ENCODE results near the gene THAP3.

THAP3 gene, protein sequence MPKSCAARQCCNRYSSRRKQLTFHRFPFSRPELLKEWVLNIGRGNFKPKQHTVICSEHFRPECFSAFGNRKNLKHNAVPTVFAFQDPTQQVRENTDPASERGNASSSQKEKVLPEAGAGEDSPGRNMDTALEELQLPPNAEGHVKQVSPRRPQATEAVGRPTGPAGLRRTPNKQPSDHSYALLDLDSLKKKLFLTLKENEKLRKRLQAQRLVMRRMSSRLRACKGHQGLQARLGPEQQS

DNA sequence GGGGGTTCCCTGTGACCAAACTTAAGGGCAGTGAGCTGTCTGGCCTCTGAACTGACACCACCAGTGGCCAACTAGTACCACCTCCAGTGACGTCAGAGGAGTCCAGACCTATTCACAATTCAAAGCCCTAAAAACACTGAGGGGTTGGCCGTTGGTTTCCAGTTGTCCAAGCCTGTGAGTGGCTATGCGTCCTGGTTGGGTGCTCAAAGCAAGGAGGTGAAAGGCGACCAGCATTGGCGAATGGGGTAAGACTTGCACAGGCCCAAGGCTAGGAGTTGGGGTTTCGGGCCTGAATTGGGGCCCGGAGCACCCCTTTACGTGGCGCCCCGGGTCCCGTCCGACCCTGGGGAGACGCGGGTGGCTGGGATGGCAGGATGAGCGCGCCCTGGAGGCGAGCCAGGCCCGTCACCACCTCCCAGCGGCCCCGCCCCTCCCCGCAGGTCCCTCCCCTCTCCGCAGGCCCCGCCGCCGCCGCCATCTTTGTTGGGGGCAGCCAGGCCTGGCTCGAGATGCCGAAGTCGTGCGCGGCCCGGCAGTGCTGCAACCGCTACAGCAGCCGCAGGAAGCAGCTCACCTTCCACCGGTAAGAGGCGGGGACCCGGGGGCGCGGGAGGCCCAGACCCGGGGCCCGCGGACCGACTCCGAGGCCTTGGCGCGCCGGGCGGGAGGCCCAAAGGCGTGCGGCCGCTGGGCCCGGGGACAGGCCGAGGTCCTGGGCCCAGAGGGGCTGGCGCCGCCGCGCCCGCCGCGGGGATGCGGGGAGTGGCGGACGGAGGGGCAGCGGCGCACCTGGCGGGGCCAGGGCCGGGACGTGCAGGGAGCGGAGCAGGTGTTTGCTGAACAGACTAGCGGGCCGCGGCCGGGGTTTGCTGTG lies at the start of gene THAP3:
Gene THAP3 (plus strand): TSS at position 159 of the 874 bp plus-strand sequence. CDS start 351 bp downstream, at position 510.
- DNase-seq (ENCODE audit: low read depth), result peak; percentile 59

DNA sequence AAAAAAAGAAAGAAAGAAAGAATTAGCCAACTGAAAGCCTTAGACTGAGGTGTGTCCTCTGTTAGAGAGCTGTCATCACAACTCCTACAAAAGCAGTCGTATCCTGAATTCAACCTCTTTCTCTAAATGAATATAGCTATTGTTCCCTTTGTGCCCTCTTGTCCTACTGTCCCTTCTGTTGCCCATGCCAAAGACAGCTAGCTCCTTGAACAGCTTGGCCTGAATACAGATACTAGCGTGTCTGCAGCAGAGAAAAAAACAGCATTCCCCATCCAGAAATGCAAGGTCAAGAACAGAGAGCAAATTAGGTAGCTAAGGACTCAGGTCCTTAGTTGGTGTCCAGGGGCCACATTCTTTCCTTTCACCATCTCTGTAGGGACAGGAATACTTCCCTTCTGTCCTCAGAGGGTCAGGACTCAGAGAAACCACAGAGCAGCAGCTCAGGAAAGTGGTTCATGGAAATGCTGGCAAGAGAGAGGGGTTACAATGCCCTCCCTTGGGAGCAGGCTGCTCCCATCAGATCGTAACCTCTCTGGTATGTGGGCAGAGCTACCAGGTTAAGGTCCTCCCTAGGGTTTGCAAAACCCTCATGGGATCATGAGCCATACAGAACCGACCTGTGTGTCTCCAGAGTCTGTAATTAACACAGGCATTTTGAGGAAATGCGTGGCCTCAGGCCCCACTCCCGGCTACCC lies 46.7 kb upstream of the THAP3 start:
- no peak for DNase-seq (ENCODE audit: low read depth)

DNA sequence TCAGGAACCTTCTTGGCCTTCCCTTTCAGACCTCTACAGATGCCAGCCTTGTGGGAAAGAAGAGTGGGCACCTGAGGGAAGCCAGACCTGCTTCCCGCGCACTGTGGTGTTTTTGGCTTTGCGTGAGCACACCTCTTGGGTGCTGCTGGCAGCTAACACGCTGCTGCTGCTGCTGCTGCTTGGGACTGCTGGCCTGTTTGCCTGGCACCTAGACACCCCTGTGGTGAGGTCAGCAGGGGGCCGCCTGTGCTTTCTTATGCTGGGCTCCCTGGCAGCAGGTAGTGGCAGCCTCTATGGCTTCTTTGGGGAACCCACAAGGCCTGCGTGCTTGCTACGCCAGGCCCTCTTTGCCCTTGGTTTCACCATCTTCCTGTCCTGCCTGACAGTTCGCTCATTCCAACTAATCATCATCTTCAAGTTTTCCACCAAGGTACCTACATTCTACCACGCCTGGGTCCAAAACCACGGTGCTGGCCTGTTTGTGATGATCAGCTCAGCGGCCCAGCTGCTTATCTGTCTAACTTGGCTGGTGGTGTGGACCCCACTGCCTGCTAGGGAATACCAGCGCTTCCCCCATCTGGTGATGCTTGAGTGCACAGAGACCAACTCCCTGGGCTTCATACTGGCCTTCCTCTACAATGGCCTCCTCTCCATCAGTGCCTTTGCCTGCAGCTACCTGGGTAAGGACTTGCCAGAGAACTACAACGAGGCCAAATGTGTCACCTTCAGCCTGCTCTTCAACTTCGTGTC lies 45.9 kb upstream of the THAP3 start:
- no peak for DNase-seq (ENCODE audit: low read depth)

DNA sequence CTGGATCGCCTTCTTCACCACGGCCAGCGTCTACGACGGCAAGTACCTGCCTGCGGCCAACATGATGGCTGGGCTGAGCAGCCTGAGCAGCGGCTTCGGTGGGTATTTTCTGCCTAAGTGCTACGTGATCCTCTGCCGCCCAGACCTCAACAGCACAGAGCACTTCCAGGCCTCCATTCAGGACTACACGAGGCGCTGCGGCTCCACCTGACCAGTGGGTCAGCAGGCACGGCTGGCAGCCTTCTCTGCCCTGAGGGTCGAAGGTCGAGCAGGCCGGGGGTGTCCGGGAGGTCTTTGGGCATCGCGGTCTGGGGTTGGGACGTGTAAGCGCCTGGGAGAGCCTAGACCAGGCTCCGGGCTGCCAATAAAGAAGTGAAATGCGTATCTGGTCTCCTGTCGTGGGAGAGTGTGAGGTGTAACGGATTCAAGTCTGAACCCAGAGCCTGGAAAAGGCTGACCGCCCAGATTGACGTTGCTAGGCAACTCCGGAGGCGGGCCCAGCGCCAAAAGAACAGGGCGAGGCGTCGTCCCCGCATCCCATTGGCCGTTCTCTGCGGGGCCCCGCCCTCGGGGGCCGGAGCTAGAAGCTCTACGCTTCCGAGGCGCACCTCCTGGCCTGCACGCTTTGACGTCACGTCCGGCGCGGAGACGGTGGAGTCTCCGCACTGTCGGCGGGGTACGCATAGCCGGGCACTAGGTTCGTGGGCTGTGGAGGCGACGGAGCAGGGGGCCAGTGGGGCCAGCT lies 45.1 kb upstream of the THAP3 start, which contains the start of gene ZBTB48:
Gene ZBTB48 (plus strand): TSS at position 621 of the 745 bp plus-strand sequence. CDS start 616 bp downstream, outside the sequence.
- peak; percentile 97 for DNase-seq (ENCODE audit: low read depth)

DNA sequence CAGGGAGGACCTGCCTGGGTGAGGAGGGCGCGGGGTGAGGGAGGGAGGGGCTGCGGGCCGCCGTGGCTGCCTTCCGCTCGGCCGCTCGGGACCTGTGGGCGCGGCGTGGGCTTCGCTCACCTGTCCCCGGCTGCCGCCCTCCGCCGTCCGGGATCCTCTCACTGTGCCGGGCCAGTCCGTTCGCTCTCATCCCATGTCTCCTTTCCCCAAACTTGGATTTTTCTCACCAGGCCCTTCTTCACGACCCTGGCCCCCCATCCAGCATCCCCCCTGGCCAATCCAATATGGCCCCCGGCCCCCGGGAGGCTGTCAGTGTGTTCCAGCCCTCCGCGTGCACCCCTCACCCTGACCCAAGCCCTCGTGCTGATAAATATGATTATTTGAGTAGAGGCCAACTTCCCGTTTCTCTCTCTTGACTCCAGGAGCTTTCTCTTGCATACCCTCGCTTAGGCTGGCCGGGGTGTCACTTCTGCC lies 44.5 kb upstream of the THAP3 start:
- no peak for DNase-seq (ENCODE audit: low read depth)

DNA sequence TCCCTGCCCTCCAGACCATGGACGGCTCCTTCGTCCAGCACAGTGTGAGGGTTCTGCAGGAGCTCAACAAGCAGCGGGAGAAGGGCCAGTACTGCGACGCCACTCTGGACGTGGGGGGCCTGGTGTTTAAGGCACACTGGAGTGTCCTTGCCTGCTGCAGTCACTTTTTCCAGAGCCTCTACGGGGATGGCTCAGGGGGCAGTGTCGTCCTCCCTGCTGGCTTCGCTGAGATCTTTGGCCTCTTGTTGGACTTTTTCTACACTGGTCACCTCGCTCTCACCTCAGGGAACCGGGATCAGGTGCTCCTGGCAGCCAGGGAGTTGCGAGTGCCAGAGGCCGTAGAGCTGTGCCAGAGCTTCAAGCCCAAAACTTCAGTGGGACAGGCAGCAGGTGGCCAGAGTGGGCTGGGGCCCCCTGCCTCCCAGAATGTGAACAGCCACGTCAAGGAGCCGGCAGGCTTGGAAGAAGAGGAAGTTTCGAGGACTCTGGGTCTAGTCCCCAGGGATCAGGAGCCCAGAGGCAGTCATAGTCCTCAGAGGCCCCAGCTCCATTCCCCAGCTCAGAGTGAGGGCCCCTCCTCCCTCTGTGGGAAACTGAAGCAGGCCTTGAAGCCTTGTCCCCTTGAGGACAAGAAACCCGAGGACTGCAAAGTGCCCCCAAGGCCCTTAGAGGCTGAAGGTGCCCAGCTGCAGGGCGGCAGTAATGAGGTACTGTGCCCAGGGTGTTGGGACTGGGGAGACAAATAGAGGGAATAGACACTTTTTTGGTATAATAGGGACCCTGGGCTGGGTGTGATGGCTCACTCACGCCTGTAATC lies 43.9 kb upstream of the THAP3 start:
- DNase-seq (ENCODE audit: low read depth), result no peak

DNA sequence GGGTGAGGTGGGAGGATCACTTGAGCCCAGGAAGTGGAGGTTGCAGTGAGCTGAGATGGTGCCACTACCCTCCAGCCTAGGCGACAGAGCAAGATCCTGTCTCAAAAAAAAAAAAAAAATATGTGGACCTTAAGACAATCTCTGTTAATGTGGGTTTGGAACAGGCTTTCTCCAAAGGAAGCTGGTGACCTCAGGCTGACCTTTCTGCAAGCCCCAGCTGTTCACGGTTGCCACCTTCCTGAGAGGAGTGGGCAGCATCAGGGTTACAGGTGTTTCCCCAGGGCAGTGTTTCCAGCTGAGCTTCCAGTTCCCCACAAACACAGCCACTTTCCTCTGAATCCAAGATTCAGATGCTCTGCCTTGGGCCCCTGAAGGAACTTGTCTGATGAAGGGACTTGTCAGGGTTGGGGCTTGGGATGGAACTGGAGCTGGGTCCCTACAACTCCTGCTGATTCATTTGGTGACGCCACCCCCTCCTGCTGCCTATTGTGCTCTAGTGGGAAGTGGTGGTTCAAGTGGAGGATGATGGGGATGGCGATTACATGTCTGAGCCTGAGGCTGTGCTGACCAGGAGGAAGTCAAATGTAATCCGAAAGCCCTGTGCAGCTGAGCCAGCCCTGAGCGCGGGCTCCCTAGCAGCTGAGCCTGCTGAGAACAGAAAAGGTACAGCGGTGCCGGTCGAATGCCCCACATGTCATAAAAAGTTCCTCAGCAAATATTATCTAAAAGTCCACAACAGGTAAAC lies 42.9 kb upstream of the THAP3 start:
- no peak for DNase-seq (ENCODE audit: low read depth)

DNA sequence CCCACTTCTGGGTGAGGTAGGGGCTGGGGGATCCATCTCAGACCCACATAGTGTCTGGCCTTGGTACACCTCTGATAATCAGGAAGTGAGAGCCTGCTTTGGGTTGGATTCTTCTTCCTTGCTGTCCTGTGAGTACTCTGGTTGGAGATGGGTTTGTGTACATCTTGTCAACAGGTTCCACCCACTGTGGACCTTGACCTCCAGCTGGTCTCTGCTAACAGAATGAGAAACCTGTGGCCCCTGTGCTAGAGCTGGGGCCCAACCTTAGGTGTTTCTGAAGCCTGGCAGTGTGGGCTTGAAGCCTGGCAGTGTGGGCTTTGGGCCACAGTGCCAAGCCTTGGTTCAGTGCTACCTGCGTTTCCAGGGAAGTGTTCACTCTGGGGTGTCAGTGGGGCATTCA lies 42.3 kb upstream of the THAP3 start:
- DNase-seq (ENCODE audit: low read depth), result no peak

DNA sequence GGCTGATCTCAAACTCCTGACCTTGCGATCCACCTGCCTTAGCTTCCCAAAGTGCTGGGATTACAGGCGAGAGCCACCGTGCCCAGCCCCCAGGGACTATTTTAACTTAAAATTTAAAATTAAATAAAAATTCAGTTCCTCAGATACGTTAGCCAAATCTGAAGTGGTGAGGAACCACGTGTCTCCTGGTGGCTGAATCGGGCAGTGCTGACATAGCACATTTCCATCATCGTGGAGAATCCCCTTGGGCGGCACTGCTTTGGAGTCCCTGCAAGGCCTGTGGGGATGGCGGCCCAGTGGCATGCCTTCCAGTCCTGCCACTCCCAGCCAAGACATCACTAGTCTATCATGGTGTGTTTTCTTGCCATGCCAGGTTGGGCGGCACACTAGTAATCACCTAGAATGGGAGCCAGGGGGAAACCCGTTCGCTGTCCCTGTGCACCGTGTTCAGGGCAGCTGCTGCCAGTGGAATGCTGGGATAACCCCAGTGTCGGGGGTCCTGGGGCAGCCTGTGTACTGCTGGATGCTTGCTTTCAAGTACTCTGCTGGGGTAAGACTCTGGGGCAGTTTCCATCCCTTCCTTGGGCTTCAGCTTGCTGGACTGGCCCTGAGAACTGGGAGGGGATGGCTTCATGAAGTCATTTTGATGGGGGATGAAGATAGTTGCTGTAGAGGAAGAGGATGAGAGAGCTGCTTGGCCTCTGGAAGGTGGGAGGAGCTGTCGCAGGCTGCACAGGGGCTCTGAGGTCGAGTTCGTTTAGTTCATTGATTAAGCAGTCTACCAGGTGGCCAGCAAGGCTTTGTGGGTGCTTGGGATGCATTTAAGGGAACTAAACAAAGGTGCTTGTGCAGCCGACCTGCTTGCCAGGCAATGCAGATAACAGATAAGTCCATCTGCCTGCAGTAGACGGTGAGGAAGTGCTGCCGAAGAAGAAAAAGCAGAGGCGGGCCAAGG lies 40.3 kb upstream of the THAP3 start:
- DNase-seq (ENCODE audit: low read depth), result no peak

DNA sequence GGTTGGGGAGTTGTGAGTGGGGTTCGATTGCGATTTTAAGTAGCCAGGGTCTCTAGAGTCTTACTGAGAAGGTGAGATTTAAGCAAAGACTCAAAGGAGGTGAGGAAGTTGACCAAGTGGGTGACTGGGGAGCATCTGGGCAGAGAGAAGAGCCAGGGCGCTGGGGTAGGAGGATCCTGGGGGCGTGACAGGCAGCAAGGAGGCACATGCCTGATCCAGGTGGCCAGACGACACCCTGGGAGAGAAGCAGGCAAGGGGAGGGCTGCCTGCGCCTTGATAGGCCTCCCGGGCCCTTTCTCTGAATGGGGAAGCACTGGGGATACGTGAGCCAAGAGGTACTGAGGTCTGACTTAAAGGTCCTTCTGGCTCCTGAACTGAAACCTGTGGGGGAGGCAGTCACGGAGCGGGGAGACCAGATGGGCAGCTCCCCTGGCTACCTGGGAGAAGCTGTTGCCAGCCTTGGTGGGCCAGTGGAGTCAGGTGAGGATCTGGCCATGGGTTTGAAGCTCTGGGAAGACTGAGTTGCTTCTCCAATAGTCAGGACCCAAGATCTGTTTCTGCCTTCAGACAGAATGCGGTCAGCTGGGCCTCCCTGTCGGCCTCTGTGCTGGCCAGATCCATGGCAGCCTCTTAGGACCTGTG lies 39.5 kb upstream of the THAP3 start:
- DNase-seq (ENCODE audit: low read depth), result no peak

DNA sequence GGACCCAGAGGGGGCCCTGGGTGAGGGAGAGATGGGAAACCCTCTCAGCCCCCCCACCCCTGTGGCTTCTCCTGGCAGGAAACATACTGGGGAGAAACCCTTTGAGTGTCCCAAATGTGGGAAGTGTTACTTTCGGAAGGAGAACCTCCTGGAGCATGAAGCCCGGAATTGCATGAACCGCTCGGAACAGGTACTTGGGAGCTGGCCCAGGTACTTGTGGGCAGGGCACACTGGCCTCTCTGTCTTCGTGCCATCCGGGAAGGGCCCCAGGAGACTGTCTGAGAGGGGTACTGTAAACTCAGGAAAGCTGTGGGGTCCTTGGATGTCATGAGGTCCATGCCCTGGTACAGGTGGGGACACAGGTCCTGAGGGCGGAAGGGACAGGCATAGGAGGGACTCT lies 38.8 kb upstream of the THAP3 start:
- DNase-seq (ENCODE audit: low read depth), result no peak

DNA sequence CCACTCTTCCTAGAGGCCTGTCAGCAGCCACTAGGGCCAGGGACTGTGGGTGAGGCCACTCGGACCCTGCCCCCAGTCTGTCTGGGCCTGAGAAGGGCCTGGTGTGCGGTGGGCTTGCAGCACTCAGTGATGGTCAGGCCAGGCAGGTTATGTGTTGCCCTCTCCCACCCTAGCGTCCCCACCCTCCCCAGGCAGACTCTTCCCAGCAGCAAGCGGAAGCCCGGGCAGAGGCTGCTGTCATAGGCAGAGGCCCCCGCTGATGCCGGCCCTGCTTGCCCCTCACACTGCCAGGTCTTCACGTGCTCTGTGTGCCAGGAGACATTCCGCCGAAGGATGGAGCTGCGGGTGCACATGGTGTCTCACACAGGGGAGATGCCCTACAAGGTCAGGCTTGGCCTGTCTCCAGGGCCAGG lies 38.3 kb upstream of the THAP3 start:
- no peak for DNase-seq (ENCODE audit: low read depth)

DNA sequence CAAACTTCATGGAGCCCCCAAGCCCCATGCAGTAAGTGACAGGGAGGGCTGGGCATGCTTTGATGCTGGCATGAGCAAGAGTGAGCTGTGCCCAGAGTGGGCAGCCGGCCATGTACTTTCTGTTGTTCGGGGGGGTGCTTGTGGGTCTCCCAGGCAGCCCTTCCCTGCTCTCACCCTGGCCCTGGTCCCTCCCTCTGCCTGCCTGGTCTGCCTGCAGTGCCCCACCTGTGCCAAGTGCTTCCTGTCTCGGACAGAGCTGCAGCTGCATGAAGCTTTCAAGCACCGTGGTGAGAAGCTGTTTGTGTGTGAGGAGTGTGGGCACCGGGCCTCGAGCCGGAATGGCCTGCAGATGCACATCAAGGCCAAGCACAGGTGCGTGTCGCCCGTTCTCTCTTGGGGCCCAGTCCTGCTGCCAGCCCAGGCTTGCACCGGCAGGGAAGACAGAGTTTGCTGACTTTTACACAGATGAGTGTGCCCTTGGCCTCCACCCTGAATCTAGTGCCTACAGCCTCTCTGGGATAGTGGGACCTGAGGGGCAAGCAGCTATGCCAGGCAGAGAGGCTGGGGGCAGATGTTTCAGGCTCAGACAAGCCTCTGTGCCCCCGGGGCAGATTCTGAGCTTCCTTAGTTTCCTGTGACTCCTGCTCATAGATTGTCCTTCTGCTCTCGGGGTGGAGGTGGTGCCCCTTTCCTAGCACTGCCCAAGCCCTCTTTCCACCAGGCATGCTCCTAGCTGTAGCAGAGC lies 37.2 kb upstream of the THAP3 start:
- no peak for DNase-seq (ENCODE audit: low read depth)

DNA sequence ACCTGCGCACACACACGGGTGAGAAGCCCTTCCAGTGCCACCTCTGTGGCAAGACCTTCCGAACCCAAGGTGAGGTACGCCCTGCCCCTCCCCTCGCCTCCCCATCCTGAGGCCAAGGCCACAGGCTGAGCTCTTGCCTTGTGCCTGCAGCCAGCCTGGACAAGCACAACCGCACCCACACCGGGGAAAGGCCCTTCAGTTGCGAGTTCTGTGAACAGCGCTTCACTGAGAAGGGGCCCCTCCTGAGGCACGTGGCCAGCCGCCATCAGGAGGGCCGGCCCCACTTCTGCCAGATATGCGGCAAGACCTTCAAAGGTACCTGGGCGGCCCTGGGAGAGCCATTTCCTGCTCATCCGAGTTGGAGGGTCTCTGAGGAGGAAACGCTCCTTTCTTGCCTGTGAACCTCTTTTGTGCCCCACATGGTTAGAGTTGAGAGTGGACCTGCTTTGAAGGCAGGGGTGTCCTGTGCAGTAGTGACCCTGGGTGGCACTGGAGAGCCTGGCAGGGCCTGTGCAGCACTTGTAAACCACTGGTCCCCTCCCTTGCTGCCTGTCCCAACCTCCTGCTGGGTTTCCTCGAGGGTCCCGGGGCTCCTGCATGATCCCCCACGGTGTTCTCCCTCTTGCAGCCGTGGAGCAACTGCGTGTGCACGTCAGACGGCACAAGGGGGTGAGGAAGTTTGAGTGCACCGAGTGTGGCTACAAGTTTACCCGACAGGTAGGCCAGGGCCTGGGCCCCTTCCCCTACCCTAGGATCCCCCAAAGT lies 36.4 kb upstream of the THAP3 start:
- DNase-seq (ENCODE audit: low read depth), result no peak

DNA sequence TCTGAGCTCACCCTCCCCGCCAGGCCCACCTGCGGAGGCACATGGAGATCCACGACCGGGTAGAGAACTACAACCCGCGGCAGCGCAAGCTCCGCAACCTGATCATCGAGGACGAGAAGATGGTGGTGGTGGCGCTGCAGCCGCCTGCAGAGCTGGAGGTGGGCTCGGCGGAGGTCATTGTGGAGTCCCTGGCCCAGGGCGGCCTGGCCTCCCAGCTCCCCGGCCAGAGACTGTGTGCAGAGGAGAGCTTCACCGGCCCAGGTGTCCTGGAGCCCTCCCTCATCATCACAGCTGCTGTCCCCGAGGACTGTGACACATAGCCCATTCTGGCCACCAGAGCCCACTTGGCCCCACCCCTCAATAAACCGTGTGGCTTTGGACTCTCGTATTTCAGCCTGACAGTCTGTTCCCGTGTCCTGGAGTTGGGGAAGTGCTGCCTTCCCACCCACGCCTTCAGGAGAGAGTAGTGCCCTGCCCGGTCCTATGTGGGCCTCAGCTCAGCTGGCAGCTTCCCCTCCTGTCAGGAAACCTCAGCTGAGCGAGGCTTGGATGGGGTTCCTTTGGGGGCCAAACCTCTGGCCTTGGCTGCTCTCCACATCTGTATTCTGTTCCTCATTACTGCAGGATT lies 35.7 kb upstream of the THAP3 start:
- no peak for DNase-seq (ENCODE audit: low read depth)

DNA sequence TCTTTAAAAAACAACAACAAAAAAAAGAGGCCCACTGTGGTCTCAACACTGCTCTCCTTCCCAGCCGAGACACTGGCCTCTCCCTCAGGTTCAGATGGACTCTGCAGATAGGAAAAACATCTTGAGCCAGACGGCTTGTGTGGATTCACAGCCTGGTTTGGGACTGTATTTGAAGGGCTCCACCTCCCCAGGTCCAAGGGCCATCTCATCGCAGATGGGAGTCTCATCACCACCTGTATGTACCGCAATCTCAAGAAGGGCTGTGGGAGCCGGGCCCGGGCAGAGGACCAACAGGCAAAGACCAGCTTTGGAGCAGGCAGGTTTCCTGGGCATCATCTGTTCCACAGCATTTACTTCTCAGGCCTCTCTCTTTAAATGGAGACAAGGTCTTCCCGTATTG lies 34.6 kb upstream of the THAP3 start:
- no peak for DNase-seq (ENCODE audit: low read depth)

All from CMK (cell line).